Right lobe of liver (tissue), 6 donors: ENCODE results near the gene NDUFB5. TPM values are rescaled to one million over a fixed set of nuclear protein-coding genes. Genes with fewer than 3 reads are reported as not detected.

Experiments used
- ATAC-seq, 4 donors: fragments of 200-7000 bp; cut with Tn5 transposase; one replicate each; pipeline ENCODE4 v1.9.1; 2020; ENCODE audit warnings: mild to moderate bottlenecking in 4 of 4, moderate library complexity in 4 of 4
- DNase-seq, 3 donors: peaks; one replicate each; pipeline ENCODE4 v3.0.0-alpha.2; 2020
- H3K27ac ChIP-seq, 3 donors: fragments of 200-600 bp; one replicate each; pipeline ENCODE4 v1.8.0; 2022
- H3K27me3 ChIP-seq, 2 donors: fragments of 200-600 bp; one replicate each; pipeline ENCODE4 v1.8.0; 2022
- H3K36me3 ChIP-seq, 4 donors: fragments of 200-600 bp; sonication (generic) in 1 of 4; one replicate each; pipeline versions ENCODE4 v1.5.1 to v1.8.0; 2017 to 2022; ENCODE audit warnings: control low read depth in 1 of 4
- H3K4me1 ChIP-seq, 4 donors: fragments of 200-600 bp; sonication (generic) in 1 of 4; one replicate each; pipeline versions ENCODE4 v1.5.1 to v1.8.0; 2017 to 2022; ENCODE audit warnings: control low read depth in 1 of 4
- H3K4me3 ChIP-seq, 3 donors: fragments of 200-600 bp; one replicate each; pipeline ENCODE4 v1.8.0; 2022
- H3K9me3 ChIP-seq, 4 donors: fragments of 200-600 bp; sonication (generic) in 1 of 4; one replicate each; pipeline versions ENCODE4 v1.5.1 to v1.8.0; 2017 to 2022; ENCODE audit warnings: control low read depth in 1 of 4
- POLR2A ChIP-seq: fragments of 450-650 bp; IDR thresholded peaks from one replicate; pipeline ENCODE4 v1.6.1; 2017; ENCODE audit warnings: antibody characterized with exemption, mild to moderate bottlenecking
- WGBS: methylation state at CpG from one replicate; pipeline ENCODE4 v1.1.6; 2018; ENCODE audit warnings: low coverage, low lambda C conversion rate; ENCODE audit not compliant: insufficient coverage; ENCODE audit errors: missing lambda C conversion rate; 5-methylcytosine and 5-hydroxymethylcytosine counted together
- intact Hi-C, 2 donors: fragments of 100-400 bp; cut with DNase I; formaldehyde crosslinking; loops; one replicate each; pipeline versions ENCODE4 v1.11.2 to v1.14.1; 2022
- total RNA-seq, 6 experiments: library from RNA; depleted of rRNA in 2 of 6; stranded (reverse); fragments of >200 nt in 2 of 6; fragmentation: NEBNext Ultra II Directional in 3 of 6; extraction: Animal tissue kit (Norgen Biotek cat#: 25700) in 3 of 6; gene quantifications; one replicate each; pipeline versions ENCODE4 v1.1.0 to v1.2.4, GENCODE V29; 2016 to 2023
- TF ChIP-seq, protein P1 (sequence below), 4 donors: fragments of 200-600 bp in 3 of 4; fragments of 450-650 bp in 1 of 4; IDR thresholded peaks; one replicate each; pipeline versions ENCODE4 v1.5.1 to v1.8.0; 2016 to 2022; ENCODE audit warnings: antibody characterized with exemption in 4 of 4, mild to moderate bottlenecking in 2 of 4
- donor health status: DM: no; HTN: yes; CAD: no.
- donor health status: DM: no; HTN: no; CAD: no.
- donor health status: DM: no; HTN: no; CAD: no.
- donor health status: DM: no; HTN: yes; CAD: no.
- donor health status: DM: no; HTN: yes; CAD: no.

Gene NDUFB5
- total RNA-seq, 6 experiments from 2014 or later, result 53.4 to 102 (median 64.6) TPM

DNA sequence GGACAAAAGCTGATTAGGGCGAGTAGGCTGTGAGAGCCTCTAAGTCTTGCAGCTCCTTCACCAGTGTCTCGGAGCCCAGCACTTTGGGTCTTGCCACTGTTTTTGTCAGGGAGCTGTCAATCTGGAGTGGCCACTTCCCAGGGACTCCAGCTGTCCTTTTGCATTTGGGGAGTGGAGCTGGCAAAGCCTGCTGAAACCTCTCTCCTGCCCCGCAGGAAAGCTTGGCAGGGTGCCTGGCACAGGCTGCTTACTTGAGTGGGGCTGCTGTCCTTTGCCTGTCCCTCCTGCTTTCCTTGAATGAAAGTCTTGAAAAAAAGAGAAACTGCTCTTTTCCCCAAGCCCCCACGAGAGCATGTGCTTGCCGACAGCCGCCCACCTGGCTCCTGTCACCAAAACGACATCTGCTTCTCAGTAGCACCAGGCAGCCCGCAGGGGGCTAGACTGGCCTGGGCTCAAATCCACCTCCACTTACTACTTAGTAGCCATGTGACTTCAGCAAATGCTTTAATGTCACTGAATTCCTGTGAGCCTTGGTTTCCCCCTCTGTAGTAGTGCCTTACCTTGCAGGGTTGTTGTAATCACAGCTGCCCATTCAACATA lies 61.9 kb downstream of the NDUFB5 start:
- intact Hi-C loops, result no loop called here
- WGBS, result 77% methylated on average over 5 of the region's 8 CpGs
- DNase-seq (peak in 2 of 3 donors; percentile 39 to 56), ATAC-seq (peak; percentile 42 to 58 (median 52))
- Histone ChIP-seq H3K27me3 (no peaks in the 10 kb centered on the region), H3K27ac (no peak overlapping the region), H3K36me3 (no peaks in the 10 kb centered on the region), H3K4me3 (no peak overlapping the region), H3K4me1 (no peaks in the 10 kb centered on the region), H3K9me3 (no peaks in the 10 kb centered on the region)
- no peak for TF ChIP-seq POLR2A
- TF ChIP-seq, protein P1, sequence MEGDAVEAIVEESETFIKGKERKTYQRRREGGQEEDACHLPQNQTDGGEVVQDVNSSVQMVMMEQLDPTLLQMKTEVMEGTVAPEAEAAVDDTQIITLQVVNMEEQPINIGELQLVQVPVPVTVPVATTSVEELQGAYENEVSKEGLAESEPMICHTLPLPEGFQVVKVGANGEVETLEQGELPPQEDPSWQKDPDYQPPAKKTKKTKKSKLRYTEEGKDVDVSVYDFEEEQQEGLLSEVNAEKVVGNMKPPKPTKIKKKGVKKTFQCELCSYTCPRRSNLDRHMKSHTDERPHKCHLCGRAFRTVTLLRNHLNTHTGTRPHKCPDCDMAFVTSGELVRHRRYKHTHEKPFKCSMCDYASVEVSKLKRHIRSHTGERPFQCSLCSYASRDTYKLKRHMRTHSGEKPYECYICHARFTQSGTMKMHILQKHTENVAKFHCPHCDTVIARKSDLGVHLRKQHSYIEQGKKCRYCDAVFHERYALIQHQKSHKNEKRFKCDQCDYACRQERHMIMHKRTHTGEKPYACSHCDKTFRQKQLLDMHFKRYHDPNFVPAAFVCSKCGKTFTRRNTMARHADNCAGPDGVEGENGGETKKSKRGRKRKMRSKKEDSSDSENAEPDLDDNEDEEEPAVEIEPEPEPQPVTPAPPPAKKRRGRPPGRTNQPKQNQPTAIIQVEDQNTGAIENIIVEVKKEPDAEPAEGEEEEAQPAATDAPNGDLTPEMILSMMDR (IDR thresholded peaks at IDR 0.05), result no peak

DNA sequence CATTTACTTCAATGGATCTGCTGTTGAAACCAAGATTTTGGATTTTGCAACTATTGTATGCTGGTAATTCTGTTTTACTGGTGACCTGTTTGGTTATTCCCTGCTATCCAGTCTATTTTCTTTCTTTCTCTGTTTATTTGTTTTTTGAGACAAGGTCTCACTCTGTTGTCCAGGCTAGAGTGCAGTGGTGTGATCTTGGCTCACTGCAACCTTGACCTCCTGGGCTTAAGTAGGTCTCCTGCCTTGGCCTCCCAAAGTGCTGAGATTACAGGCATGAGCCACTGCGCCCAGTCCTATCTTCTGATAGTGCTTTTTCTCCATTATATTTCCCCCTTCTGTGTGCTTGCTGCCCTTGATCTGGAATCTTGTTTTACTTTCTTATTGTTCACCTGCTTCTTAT lies 63.8 kb downstream of the NDUFB5 start:
- Histone ChIP-seq H3K27me3 (no peaks in the 10 kb centered on the region), H3K36me3 (no peaks in the 10 kb centered on the region), H3K4me1 (peaks cover 0 to 4% (median 0%) of the 10 kb centered on the region in 4 donors), H3K4me3 (no peak overlapping the region), H3K9me3 (no peaks in the 10 kb centered on the region), H3K27ac (no peak overlapping the region)
- no peak for ATAC-seq
- intact Hi-C loops, result no loop called here
- 75% methylated on average over 1 of the region's 1 CpG for WGBS
- TF ChIP-seq, protein P1 (IDR thresholded peaks at IDR 0.05), result no peak
- TF ChIP-seq POLR2A, result no peak
- no peak for DNase-seq

DNA sequence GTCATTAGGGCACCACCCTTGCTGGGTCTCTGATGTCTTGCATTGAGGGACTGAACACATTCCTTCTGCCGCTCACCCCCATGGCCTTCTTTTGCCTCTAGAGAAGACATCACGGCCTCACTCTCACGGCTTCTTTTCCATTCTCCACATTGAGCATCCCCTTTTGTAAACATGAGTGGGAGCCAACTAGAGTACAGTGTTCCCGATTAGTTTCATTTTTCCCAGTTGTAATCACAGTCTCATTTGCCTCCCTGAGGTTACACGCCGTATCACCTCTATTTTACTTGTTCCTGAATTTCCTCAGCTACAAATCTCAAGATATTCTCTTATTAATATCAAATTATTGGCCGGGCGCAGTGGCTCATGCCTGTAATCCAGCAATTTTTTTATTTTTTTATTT lies 65.7 kb downstream of the NDUFB5 start:
- DNase-seq, result no peak
- intact Hi-C loops, result no loop called here
- Histone ChIP-seq H3K27ac (peak overlapping the region in 2 of 3 donors; percentile 18 to 71), H3K27me3 (no peaks in the 10 kb centered on the region), H3K4me1 (peaks cover 0 to 4% (median 0%) of the 10 kb centered on the region in 4 donors), H3K9me3 (no peaks in the 10 kb centered on the region), H3K4me3 (no peak overlapping the region), H3K36me3 (no peaks in the 10 kb centered on the region)
- ATAC-seq, result peak in 2 of 4 donors; percentile 35 to 69
- TF ChIP-seq POLR2A, result no peak
- TF ChIP-seq, protein P1 (IDR thresholded peaks at IDR 0.05), result no peak
- WGBS, result 85% methylated on average over 8 of the region's 8 CpGs

DNA sequence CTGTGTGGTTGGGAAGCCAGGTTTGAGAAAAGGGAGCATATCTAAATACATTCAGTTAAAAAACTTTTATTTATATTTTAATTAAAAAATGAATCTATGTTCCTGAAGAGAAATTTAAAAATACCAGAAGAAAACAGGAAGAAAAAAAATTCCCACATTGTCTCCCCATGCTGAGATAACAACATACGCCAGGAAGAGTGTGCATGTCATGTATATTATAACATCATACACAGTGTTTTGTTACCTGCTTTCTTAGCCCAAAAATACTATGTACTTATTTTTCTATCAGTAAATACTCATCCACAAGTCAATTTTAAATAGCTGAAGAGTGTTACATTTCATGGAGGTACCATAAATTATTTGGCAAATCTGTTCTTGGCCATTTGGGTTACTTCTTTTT lies 66.7 kb downstream of the NDUFB5 start:
- Histone ChIP-seq H3K27me3 (no peaks in the 10 kb centered on the region), H3K27ac (peak overlapping the region; percentile 4 to 71 (median 37)), H3K4me3 (no peak overlapping the region), H3K36me3 (no peaks in the 10 kb centered on the region), H3K9me3 (no peaks in the 10 kb centered on the region), H3K4me1 (peaks cover 0 to 4% (median 0%) of the 10 kb centered on the region in 4 donors)
- TF ChIP-seq, protein P1 (IDR thresholded peaks at IDR 0.05), result no peak
- no peak for ATAC-seq
- DNase-seq, result no peak
- intact Hi-C loops, result no loop called here
- WGBS, result 73% methylated on average over 1 of the region's 1 CpG
